ENCODE measurements around the gene SLC25A3.

DNA sequence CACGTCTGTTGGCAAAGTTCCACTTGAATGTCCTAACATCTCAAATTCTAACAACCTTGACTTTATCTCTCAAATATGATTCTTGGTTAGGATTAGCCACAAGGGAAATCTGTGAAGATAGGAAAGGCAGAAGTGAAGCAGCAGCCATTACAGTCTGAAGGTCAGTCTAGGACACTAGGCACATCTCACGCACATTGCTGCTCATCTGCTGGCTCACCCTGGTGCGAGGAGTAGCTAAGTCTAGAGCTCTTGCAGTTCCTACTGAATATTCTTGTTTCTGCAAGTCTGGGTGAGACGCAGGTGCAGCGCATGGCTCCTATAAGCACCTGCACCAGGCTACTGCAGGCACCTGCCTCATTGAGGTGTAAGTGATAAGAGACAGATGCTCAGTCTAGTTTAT, 6.4 kb upstream of the SLC25A3 start:
- no peak for TF ChIP-seq POLR2A (IDR thresholded peaks at IDR 0.05)
- TF ChIP-seq, protein P1, sequence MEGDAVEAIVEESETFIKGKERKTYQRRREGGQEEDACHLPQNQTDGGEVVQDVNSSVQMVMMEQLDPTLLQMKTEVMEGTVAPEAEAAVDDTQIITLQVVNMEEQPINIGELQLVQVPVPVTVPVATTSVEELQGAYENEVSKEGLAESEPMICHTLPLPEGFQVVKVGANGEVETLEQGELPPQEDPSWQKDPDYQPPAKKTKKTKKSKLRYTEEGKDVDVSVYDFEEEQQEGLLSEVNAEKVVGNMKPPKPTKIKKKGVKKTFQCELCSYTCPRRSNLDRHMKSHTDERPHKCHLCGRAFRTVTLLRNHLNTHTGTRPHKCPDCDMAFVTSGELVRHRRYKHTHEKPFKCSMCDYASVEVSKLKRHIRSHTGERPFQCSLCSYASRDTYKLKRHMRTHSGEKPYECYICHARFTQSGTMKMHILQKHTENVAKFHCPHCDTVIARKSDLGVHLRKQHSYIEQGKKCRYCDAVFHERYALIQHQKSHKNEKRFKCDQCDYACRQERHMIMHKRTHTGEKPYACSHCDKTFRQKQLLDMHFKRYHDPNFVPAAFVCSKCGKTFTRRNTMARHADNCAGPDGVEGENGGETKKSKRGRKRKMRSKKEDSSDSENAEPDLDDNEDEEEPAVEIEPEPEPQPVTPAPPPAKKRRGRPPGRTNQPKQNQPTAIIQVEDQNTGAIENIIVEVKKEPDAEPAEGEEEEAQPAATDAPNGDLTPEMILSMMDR (IDR thresholded peaks at IDR 0.05), result no peak
